HG02981 (cell line): ENCODE measurements around the gene TCF4.

Experiments used
- ATAC-seq: cut with Tn5 transposase; IDR thresholded peaks from one replicate; pipeline ENCODE4 v1.9.1; 2021; ENCODE audit warnings: mild to moderate bottlenecking, moderate library complexity; ENCODE audit not compliant: unreplicated experiment

Gene TCF4

GRCh38 chr18:55361492-55362250, 226.3 kb downstream of the TCF4 start:
- no peak for ATAC-seq

DNA sequence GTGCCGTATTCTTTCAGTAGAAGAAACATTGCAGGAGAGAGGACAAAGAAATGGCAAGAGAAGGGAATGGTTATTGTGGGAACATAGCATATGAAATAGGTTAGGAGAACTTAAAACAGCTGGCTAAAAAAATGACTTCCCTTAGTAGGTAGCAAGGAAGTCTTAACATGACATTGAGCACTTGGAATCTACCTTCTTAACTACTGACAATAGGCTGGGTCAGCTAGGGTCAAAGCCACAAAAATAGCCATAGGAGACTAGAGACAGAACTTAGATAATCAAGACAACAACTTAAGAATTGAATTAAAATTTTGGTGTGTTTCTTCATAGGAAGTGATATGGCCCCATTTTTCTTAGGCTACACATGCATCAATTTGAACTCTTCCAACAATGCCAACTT, 227.9 kb downstream of the TCF4 start:
- ATAC-seq, result no peak

DNA sequence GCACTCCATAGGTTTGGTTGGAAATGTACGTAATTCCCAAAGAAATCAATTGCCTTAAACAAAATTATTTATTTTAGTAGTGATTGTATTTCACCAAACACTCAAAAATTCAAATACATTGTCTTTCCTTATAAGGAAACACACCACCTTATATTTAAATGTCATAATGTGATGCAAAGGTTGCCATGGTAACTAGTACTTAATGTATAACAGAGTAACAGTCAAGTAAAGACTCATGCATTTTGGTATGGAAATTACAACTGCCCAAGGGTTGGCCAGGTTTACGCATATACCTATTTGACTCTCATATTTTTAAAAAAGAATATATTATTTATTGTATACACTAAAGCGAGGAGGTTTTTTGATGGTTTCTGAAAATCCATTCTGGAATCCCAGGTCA, 231.2 kb downstream of the TCF4 start:
- no peak for ATAC-seq

GRCh38 chr18:55355223-55355622, 232.8 kb downstream of the TCF4 start:
- no peak for ATAC-seq

DNA sequence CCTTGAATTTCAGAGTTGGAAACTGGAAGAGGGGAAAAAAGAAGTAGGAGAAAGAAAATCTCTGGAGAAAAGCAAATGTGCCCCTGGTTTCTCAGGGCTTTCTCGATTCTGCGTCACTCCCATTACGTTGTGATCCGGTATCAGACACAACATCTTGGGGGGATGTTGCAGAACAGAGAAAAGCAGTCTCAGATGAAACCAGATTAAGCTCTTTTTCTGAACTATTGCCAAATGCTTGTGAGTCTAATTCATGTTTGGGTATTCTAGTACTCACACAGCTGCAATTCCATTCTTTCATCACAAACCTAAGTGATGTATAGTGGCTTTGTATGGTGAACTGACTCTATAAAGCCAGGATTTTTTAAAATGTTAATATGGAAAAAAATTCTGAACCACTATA, 233.2 kb downstream of the TCF4 start:
- ATAC-seq, result no peak

DNA sequence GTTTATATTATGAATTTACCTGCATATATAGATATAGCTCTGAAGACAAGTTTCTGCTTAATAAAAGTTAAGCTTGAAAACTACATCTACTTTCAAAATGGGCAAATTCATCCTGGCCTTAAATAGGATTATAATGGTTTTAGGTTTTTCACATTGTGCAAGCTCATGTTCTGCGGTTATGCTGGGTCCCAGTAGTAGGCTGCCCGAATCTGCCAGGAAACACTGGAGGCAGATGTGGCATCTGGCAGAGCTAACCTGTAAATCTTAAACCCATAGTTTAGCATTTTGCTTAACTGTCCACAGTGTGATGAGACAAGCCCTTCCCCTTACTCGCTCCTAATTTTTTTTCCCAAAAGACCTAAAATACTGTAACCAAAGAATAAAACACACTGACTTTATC, 234.2 kb downstream of the TCF4 start:
- no peak for ATAC-seq

DNA sequence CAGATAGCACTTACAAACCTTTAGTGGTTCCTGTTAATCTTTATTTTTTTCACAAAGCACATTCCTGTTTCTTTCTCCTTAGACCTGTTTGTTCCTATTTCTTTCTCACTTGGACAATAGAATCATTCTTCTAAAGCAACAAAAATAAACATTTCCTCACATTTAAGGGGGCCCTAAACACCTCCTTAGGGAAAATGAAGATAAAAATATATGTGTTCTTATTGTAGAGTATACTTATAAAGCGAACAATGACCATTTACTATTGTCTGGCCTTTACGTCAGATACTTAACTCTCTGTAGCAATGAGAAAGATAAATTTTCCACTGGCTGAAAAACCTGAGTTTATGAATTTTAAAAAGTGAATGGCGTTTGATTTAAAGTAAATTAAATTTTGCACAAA, 234.6 kb downstream of the TCF4 start:
- no peak for ATAC-seq

DNA sequence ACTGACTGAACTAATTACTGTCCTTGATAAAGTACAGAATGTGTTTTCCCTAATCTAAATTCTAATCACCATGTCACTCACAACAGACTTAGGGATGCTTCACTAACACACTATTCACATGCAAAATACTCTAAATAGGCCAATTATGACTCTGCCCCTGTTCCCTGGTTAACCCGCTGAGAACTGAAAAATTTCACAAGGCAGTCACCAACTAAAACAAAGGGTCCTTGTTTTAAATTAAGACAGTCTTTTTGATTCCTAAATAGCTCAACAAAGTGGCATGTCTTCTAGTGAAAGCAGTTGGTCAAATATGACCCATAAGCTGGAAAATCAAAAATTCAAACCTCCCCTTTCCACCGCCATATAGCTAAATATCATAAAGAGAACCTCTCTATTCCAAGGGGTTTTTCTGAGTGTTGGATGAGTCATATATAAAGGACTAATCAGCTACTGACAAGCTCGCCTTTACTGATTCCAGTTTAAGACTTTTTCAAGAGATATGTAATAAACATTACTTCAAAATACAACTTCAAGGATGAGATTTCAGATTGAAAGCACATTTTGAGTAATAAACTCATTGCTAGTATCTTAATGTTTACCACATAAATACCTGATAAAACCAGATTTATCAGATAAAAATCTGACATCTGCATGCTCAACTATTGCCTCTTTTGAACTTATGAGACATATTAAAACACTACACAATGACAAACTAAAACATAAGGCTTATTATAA, 235.8 kb downstream of the TCF4 start:
- ATAC-seq, result peak; percentile 38

DNA sequence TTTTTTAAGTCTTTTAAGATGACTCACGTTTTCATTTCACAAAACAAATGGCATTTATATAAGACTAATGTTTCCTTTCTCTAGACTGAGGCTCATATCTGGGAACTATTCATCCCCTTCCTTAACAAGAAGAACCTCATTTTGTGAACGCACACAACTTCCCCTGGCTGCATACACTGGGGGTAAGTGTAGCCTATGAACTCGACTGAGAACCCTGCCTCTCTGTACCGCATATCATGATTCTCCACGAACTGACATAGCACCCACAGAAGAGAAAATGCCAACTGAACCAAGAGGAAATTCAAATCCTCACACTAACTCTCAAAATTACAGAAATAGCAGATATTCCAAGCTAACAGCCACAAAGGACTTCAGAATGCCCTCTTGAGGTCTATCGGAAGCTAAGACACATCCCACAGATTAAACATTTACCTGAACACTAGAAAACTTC, 236.7 kb downstream of the TCF4 start:
- ATAC-seq, result no peak

- ATAC-seq, result no peak
Measured at GRCh38 chr18:55349685-55350084, 238.3 kb downstream of the TCF4 start.

DNA sequence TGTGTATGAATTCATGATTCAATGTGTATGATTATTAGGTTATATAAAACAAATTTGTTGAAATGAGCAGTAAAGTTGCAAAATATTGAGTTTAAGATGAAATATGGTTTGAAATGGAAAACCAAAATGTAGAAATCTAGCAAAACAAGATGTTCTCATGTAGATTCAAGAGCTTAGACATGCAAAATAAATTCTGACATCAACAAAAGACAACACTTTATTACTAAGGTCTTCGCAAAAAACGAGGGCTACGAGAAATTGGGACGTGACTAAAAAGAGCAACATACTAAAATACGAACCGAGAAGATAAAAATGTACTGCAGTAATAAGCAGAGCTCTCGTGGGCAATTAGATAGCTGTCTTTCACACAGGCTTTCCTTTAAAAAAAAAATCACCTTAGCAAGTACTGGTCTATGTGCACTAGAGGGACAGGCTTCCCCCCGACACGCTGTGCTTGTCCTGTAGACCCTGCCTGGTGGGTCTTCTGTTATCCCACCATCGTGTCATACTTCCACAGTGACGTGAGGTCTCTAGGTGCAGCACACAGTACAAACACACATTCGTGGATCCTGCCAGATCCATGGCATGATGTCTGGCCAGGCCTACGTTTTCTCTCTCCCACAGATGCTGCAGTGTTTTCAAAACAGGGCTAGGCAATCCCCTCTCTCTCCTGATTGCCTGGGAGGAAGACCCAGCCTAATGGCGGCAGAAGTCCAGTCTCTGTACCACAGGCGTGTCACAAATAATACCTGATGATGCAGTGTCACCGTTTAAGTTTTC, 240.8 kb downstream of the TCF4 start:
- no peak for ATAC-seq

DNA sequence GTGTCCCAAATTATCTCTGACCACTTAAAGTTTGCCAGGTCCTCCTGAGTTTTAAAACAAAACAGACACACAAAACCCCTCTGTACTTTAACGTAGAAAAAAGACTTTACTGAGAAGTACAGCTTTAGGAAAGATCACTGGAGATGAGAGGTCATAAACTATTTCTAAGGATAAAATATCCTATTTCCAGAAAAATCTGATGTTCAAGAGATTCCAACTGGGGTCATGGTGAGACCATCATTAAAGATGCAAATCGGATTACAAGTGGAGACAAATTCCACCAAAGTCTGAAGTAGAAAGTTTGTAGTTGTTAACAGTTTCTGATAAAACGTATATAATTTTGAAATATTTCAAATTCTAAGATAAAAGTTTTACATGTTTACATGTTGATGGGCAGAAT, 241.6 kb downstream of the TCF4 start:
- ATAC-seq, result no peak

DNA sequence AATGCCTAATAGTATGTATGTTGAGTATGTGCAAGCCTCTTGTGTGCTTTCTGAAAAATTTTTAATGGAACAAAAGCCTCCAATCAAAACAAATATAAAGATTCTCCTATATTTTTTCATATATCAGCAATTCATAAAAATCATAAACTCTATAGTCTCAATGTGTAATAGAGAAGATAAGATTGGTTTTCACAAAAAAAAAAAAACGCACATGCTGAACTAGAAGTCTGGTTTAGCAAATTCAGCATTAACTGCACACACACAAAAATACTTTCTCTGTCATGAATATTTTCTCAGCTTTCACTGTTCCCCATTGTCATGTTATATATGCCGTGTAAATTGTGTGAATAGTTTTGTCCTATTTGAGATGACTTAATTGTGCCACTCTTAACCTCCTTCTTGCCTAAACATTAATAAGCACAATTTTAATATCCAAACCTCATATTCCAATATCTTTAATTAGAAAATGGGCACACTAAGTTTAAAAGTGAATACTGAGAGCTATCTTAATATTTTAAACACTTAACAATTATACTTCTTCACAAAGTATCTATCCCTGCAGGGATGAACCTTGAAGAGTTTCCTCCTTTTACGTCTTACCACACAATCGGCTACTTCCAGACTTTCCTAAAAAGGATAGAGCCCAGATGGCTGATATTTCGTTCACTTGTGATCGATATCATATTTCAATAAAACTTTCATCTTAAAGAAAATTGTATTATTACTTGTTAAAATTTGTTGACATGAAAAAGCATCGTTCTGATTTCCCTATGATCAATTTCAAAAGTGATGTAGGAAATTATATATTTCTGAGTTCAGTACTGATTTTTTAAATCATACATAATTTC, 242.7 kb downstream of the TCF4 start:
- no peak for ATAC-seq

DNA sequence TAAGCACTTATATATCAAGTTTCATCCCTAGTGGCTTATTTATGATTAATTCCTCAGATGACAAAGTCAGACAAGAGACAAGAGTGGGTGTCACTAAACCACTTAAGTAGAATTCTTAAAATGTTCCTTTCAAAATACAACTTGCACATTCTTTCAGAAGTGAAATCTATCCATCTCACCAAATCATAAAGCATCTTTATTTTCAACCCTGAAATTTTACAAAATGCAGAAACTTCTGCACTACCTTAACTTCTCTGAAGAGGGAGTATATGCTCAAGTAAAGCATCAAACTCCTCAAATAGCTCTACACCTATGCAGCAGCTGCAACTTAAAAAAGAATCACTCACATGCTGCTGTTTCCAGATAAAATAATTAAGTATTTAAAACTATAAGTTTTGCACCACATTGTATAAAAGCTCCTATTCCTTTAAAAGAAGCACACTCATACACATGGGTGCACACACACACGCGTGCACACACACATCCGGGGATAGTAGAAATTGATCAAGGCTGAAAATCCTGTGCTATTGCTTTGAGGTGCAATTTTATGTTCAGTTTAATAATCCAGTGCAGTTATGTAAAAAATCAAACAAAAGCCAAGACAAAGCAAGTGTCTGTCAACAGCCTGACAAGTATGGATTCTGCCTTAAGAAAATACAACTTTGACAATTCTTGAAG, 244.5 kb downstream of the TCF4 start:
- peak; percentile 84 for ATAC-seq

DNA sequence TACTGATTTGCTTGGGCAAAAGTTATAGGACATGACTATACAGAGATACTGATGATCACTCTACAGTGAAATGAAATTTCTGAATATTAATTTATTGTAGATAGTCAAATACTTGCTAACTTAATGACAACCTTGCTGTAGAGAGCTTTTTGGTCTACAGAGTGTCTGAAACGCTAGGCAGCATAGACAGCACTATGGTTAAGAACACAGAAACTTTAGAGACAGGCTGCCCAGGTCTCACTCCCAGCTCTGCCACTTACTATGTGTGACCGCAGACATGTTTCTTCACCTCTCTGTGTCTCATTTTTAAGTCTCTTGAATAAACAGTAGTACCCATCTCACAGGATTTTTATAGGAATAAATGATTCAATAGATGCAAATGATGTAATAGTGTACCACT, 247.0 kb downstream of the TCF4 start:
- no peak for ATAC-seq

GRCh38 chr18:55339990-55340389, 248.0 kb downstream of the TCF4 start:
- ATAC-seq, result no peak

- ATAC-seq, result no peak
Measured at GRCh38 chr18:55338978-55339650, 248.9 kb downstream of the TCF4 start.

DNA sequence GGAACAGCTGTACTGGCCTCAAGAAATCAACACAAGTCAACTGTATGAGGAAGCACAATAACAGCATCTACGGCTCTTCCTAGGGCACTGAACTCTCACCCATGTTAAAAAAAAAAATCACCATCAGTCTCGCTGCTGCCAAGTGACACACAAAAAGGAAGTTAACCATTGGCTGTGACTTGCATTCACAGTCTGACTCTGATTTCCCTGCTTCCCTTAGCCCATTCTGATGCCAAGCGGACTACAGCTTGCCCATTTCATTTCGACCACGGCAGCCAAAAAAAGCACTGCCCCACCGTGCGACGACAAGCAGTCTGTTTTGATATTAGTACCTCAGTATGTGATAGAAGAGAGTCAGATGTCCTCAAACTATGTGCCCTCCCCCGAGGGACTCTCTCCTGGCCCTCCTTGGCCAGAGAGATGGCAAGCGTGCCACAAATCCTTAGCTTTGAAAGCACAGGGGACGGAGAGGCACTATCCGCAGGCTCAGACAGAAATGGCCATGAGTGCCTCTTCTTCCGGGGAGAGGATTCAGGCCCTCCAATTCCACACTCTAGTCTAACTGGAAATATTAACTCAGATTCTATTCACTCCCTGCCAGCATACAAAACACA, 250.0 kb downstream of the TCF4 start:
- no peak for ATAC-seq

GRCh38 chr18:55337138-55337537, 250.9 kb downstream of the TCF4 start:
- ATAC-seq, result no peak
